PC-3 (cell line): ENCODE data around the gene LAD1. TPM values are rescaled to one million over a fixed set of nuclear protein-coding genes. Genes with fewer than 3 reads are reported as not detected.

Experiments
- ATAC-seq: fragments of 200-7000 bp; cut with Tn5 transposase; 2 replicates; pipeline ENCODE4 v1.9.1; 2020; ENCODE audit warnings: mild to moderate bottlenecking, moderate library complexity
- BruUV-seq: library from RNA; stranded (reverse); fragments of 400-500 nt; replicated peaks from 2 replicates; lab custom pipeline; 2021; lab: Mats Ljungman, UMichigan
- CTCF ChIA-PET: fragments of 300-600 bp; sonication (Branson Sonifier 250); formaldehyde crosslinking; loops from one replicate; lab custom pipeline; 2022; ENCODE audit warnings: antibody characterized with exemption; lab: Charles Lee
- POLR2A ChIA-PET: fragments of 300-600 bp; sonication (Branson Sonifier 250); formaldehyde crosslinking; loops from one replicate; lab custom pipeline; 2022; ENCODE audit warnings: antibody characterized with exemption; ENCODE audit not compliant: unreplicated experiment; lab: Charles Lee
- DNase-seq: peaks from one replicate; pipeline ENCODE4 v3.0.0-alpha.2; 2015
- H2AFZ ChIP-seq: fragments of 300-600 bp; sonication (generic); 2 replicates; pipeline ENCODE4 v1.6.0; 2016; ENCODE audit warnings: antibody characterized with exemption, low read length
- H3F3A ChIP-seq: fragments of 300-600 bp; sonication (generic); one replicate; pipeline ENCODE4 v1.6.0; 2017; ENCODE audit warnings: antibody characterized with exemption, low read length, control low read depth, mild to moderate bottlenecking; ENCODE audit not compliant: unreplicated experiment
- H3K27ac ChIP-seq: fragments of 300-600 bp; sonication (generic); 2 replicates; pipeline ENCODE4 v1.5.1; 2016; ENCODE audit warnings: mild to moderate bottlenecking, low read length
- H3K27me3 ChIP-seq: fragments of 300-600 bp; sonication (generic); 2 replicates; pipeline ENCODE4 v1.6.1; 2016; ENCODE audit warnings: low read length, mixed read lengths
- H3K36me3 ChIP-seq: fragments of 300-600 bp; sonication (generic); 2 replicates; pipeline ENCODE4 v1.6.1; 2016; ENCODE audit warnings: low read depth, mixed run types, low read length, mixed read lengths
- H3K4me1 ChIP-seq: fragments of 300-600 bp; sonication (generic); 2 replicates; pipeline ENCODE4 v1.5.1; 2016; ENCODE audit warnings: low read length; ENCODE audit not compliant: insufficient read depth
- H3K4me2 ChIP-seq: fragments of 300-600 bp; sonication (generic); 2 replicates; pipeline ENCODE4 v1.6.0; 2016; ENCODE audit warnings: low read length
- H3K4me3 ChIP-seq: fragments of 300-600 bp; sonication (generic); 2 replicates; pipeline ENCODE4 v1.5.1; 2016; ENCODE audit warnings: mild to moderate bottlenecking, low read length, mixed read lengths
- H3K79me2 ChIP-seq: fragments of 300-600 bp; sonication (generic); 2 replicates; pipeline ENCODE4 v1.6.1; 2017; ENCODE audit warnings: low read length, mixed read lengths
- H3K9ac ChIP-seq: fragments of 300-600 bp; sonication (generic); 2 replicates; pipeline ENCODE4 v1.6.0; 2016; ENCODE audit warnings: mild to moderate bottlenecking, low read length
- H3K9me2 ChIP-seq: fragments of 300-600 bp; sonication (generic); replicated peaks from 2 replicates; pipeline ENCODE4 v1.6.1; 2016; ENCODE audit warnings: mixed run types, low read length, mixed read lengths
- H3K9me3 ChIP-seq: fragments of 300-600 bp; sonication (generic); 2 replicates; pipeline ENCODE4 v1.6.1; 2016; ENCODE audit warnings: low read length, mixed read lengths
- H4K20me1 ChIP-seq: fragments of 300-600 bp; sonication (generic); 2 replicates; pipeline ENCODE4 v1.6.1; 2016; ENCODE audit warnings: low read length, mixed read lengths
- CTCF ChIP-seq: fragments of 300-600 bp; sonication (generic); conservative IDR thresholded peaks from 2 replicates; pipeline ENCODE4 v1.5.1; 2017; ENCODE audit warnings: antibody characterized with exemption, low read depth, mild to moderate bottlenecking, low read length
- EZH2 ChIP-seq: fragments of 300-600 bp; sonication (generic); IDR thresholded peaks from one replicate; pipeline ENCODE4 v1.6.1; 2017; ENCODE audit warnings: antibody characterized with exemption, mild to moderate bottlenecking, low read length; ENCODE audit not compliant: unreplicated experiment
- EZH2phosphoT487 ChIP-seq: fragments of 300-600 bp; sonication (generic); IDR thresholded peaks from 2 replicates; pipeline ENCODE4 v1.6.1; 2018; ENCODE audit warnings: mild to moderate bottlenecking, antibody characterized with exemption, low read length, borderline replicate concordance
- intact Hi-C: fragments of 100-400 bp; cut with micrococcal nuclease; formaldehyde crosslinking; loops from 2 replicates; pipeline ENCODE4 v1.9.0; 2023
- total RNA-seq: library from RNA; depleted of rRNA; stranded (reverse); fragments of >200 nt; gene quantifications from 2 replicates; pipeline ENCODE4 v1.2.3, GENCODE V29; 2014

The LAD1 gene
- total RNA-seq, 1 experiment from 2014 or later, result 310 TPM

GRCh38 chr1:201420608-201421002, 21.5 kb upstream of the LAD1 start:
- Histone ChIP-seq H2AFZ (no peak overlapping the region), H3K4me2 (no peak overlapping the region), H3K27ac (no peak overlapping the region), H3K27me3 (no peaks in the 10 kb centered on the region), H3K9me3 (no peaks in the 10 kb centered on the region), H3K4me3 (no peak overlapping the region), H4K20me1 (no peaks in the 10 kb centered on the region), H3K79me2 (no peaks in the 10 kb centered on the region), H3F3A (no peaks in the 10 kb centered on the region), H3K36me3 (no peaks in the 10 kb centered on the region), H3K9ac (no peak overlapping the region), H3K4me1 (no peaks in the 10 kb centered on the region), H3K9me2 (no peaks in the 10 kb centered on the region)
- TF ChIP-seq CTCF (no peak), EZH2 (no peak), EZH2phosphoT487 (no peak)
- DNase-seq, result no peak
- no peak for ATAC-seq
- ChIA-PET CTCF (interaction anchor here (0.7 to 2.0 kb wide), 2 partner anchors 15 to 221 kb away, joined by 6 to 7 read pairs; no protein-coding TSS in a partner anchor), POLR2A (interaction anchor here (0.6 kb wide), 1 partner anchor 16 kb away, joined by 11 read pairs; no protein-coding TSS in a partner anchor)
- BruUV-seq, result no TSS peak
- intact Hi-C loops, result no loop called here

- no peak overlapping the region for H3K27ac ChIP-seq
- DNase-seq (no peak), ATAC-seq (no peak)
- ChIA-PET POLR2A (no interaction called here), CTCF (no interaction called here)
- intact Hi-C loops, result no loop called here
- no peaks in the 10 kb centered on the region for H3K27me3 ChIP-seq
- BruUV-seq, result no TSS peak
- no peaks in the 10 kb centered on the region for H3K36me3 ChIP-seq
- no peaks in the 10 kb centered on the region for H3K9me2 ChIP-seq
- no peaks in the 10 kb centered on the region for H3K79me2 ChIP-seq
- no peak overlapping the region for H3K4me3 ChIP-seq
- no peaks in the 10 kb centered on the region for H4K20me1 ChIP-seq
- no peaks in the 10 kb centered on the region for H3K4me1 ChIP-seq
- no peak overlapping the region for H2AFZ ChIP-seq
- TF ChIP-seq EZH2phosphoT487 (no peak), EZH2 (no peak), CTCF (no peak)
- no peak overlapping the region for H3K9ac ChIP-seq
- H3K9me3 ChIP-seq, result no peaks in the 10 kb centered on the region
- no peaks in the 10 kb centered on the region for H3F3A ChIP-seq
- no peak overlapping the region for H3K4me2 ChIP-seq
These were observed 20.9 kb upstream of the LAD1 start for GRCh38 chr1:201419746-201420607.

- Histone ChIP-seq H3K36me3 (no peaks in the 10 kb centered on the region), H3K4me1 (no peaks in the 10 kb centered on the region), H3K9ac (no peak overlapping the region), H2AFZ (no peak overlapping the region), H3K27ac (no peak overlapping the region), H3K79me2 (no peaks in the 10 kb centered on the region), H3K27me3 (no peaks in the 10 kb centered on the region), H3F3A (no peaks in the 10 kb centered on the region), H3K9me3 (no peaks in the 10 kb centered on the region), H3K4me3 (no peak overlapping the region), H3K9me2 (no peaks in the 10 kb centered on the region), H3K4me2 (no peak overlapping the region), H4K20me1 (no peaks in the 10 kb centered on the region)
- intact Hi-C loops, result no loop called here
- no TSS peak for BruUV-seq
- TF ChIP-seq EZH2, result no peak
- TF ChIP-seq CTCF, result no peak
- TF ChIP-seq EZH2phosphoT487, result no peak
- CTCF ChIA-PET, result no interaction called here
- no peak for DNase-seq
- ATAC-seq, result no peak
- POLR2A ChIA-PET, result no interaction called here
These were observed 20.1 kb upstream of the LAD1 start for GRCh38 chr1:201419256-201419655.
